GM23338 (cell line): Measurements from ENCODE around the gene CDC42EP2. TPM values are rescaled to one million over a fixed set of nuclear protein-coding genes. Genes with fewer than 3 reads are reported as not detected.

Experiments used
- ATAC-seq: fragments of 200-7000 bp; cut with Tn5 transposase; 3 replicates; pipeline ENCODE4 v1.9.1; 2020
- DNase-seq: peaks from one replicate; pipeline ENCODE4 v3.0.0-alpha.2; 2015; ENCODE audit warnings: low spot score
- H2AFZ ChIP-seq: fragments of 200-600 bp; sonication (generic); 2 replicates; pipeline ENCODE4 v1.8.0; 2016; ENCODE audit warnings: antibody characterized with exemption, mild to moderate bottlenecking, moderate library complexity
- H3F3A ChIP-seq: fragments of 200-600 bp; sonication (generic); replicated peaks from 2 replicates; pipeline ENCODE4 v1.8.0; 2017; ENCODE audit warnings: antibody characterized with exemption, mixed run types, low read depth
- H3K27ac ChIP-seq: fragments of 200-600 bp; sonication (generic); 2 replicates; pipeline ENCODE4 v1.6.1; 2016; ENCODE audit warnings: low read depth
- H3K27me3 ChIP-seq: fragments of 200-600 bp; sonication (generic); 2 replicates; pipeline ENCODE4 v1.8.0; 2016; ENCODE audit warnings: mild to moderate bottlenecking, mixed run types, moderate library complexity; ENCODE audit not compliant: insufficient read depth
- H3K36me3 ChIP-seq: fragments of 200-600 bp; sonication (generic); 2 replicates; pipeline ENCODE4 v1.8.0; 2016; ENCODE audit warnings: mild to moderate bottlenecking; ENCODE audit not compliant: insufficient read depth
- H3K4me1 ChIP-seq: fragments of 200-600 bp; sonication (generic); 2 replicates; pipeline ENCODE4 v1.8.0; 2016; ENCODE audit warnings: mild to moderate bottlenecking, moderate library complexity; ENCODE audit not compliant: insufficient read depth
- H3K4me2 ChIP-seq: fragments of 200-600 bp; sonication (generic); 2 replicates; pipeline ENCODE4 v1.7.1; 2017; ENCODE audit warnings: mixed run types
- H3K4me3 ChIP-seq: fragments of 200-600 bp; sonication (generic); 2 replicates; pipeline ENCODE4 v1.6.1; 2016; ENCODE audit warnings: mixed run types
- H3K79me2 ChIP-seq: fragments of 200-600 bp; sonication (generic); replicated peaks from 2 replicates; pipeline ENCODE4 v1.8.0; 2017; ENCODE audit warnings: mild to moderate bottlenecking; ENCODE audit not compliant: insufficient read depth
- H3K9me2 ChIP-seq: fragments of 200-600 bp; sonication (generic); 2 replicates; pipeline ENCODE4 v1.8.0; 2017; ENCODE audit not compliant: insufficient read depth
- H4K20me1 ChIP-seq: fragments of 200-600 bp; sonication (generic); replicated peaks from 2 replicates; pipeline ENCODE4 v1.8.0; 2017; ENCODE audit warnings: mild to moderate bottlenecking; ENCODE audit not compliant: insufficient read depth
- H3K27ac Mint-ChIP-seq: 2 replicates; pipeline ENCODE4 v1.8.0; 2020; ENCODE audit warnings: inconsistent platforms, mild to moderate bottlenecking, moderate library complexity, mixed read lengths
- H3K27me3 Mint-ChIP-seq: 3 replicates; pipeline ENCODE4 v1.8.0; 2022; ENCODE audit warnings: low read depth, mild to moderate bottlenecking, moderate library complexity, mixed read lengths, inconsistent platforms; ENCODE audit not compliant: insufficient read depth, poor library complexity
- H3K36me3 Mint-ChIP-seq: 3 replicates; pipeline ENCODE4 v1.8.0; 2021; ENCODE audit warnings: low read depth, mild to moderate bottlenecking, inconsistent platforms, moderate library complexity, mixed read lengths
- H3K4me1 Mint-ChIP-seq: 3 replicates; pipeline ENCODE4 v1.8.0; 2020; ENCODE audit warnings: mild to moderate bottlenecking, inconsistent platforms, mixed read lengths
- H3K4me3 Mint-ChIP-seq: 3 replicates; pipeline ENCODE4 v1.8.0; 2021; ENCODE audit warnings: moderate library complexity, mild to moderate bottlenecking, inconsistent platforms, mixed read lengths
- H3K9me3 Mint-ChIP-seq: 3 replicates; pipeline ENCODE4 v1.8.0; 2020; ENCODE audit warnings: moderate library complexity, mild to moderate bottlenecking, inconsistent platforms, mixed read lengths
- CREB1 ChIP-seq: fragments of 250-450 bp; sonication (Bioruptor Pico); IDR thresholded peaks from 2 replicates; pipeline ENCODE4 v1.5.0; 2020; ENCODE audit warnings: low read depth, mild to moderate bottlenecking, moderate library complexity
- EZH2 ChIP-seq: fragments of 200-600 bp; sonication (generic); IDR thresholded peaks from one replicate; pipeline ENCODE4 v1.8.0; 2017; ENCODE audit warnings: antibody characterized with exemption, mild to moderate bottlenecking, low read depth; ENCODE audit not compliant: unreplicated experiment
- JUNB ChIP-seq: IDR thresholded peaks from one replicate; pipeline ENCODE4 v1.6.1; 2016; ENCODE audit warnings: antibody characterized with exemption; ENCODE audit not compliant: unreplicated experiment
- NANOG ChIP-seq: IDR thresholded peaks from 2 replicates; pipeline ENCODE4 v1.6.1; 2016; ENCODE audit warnings: antibody characterized with exemption, borderline replicate concordance
- POLR2AphosphoS5 ChIP-seq: IDR thresholded peaks from 2 replicates; pipeline ENCODE4 v1.6.1; 2016; ENCODE audit warnings: antibody characterized with exemption, low read depth
- STAT1 ChIP-seq: IDR thresholded peaks from one replicate; pipeline ENCODE4 v1.6.1; 2016; ENCODE audit warnings: antibody characterized with exemption; ENCODE audit not compliant: unreplicated experiment
- ZNF114 ChIP-seq: fragments of 250-450 bp; sonication (Bioruptor Pico); IDR thresholded peaks from 2 replicates; pipeline ENCODE4 v1.5.0; 2020; ENCODE audit warnings: mild to moderate bottlenecking, moderate library complexity
- ZNF331 ChIP-seq: fragments of 250-450 bp; sonication (Bioruptor Pico); IDR thresholded peaks from 2 replicates; pipeline ENCODE4 v1.5.0; 2020; ENCODE audit warnings: low read depth, mild to moderate bottlenecking, moderate library complexity
- ZNF462 ChIP-seq: fragments of 250-450 bp; sonication (Bioruptor Pico); IDR thresholded peaks from 2 replicates; pipeline ENCODE4 v1.5.0; 2020; ENCODE audit warnings: mild to moderate bottlenecking, moderate library complexity
- polyA plus RNA-seq: library from polyadenylated mRNA; unstranded; fragments of >200 nt; fragmentation: Nextera tagmentation; extraction: Ambion mirVana; gene quantifications from 2 replicates; pipeline ENCODE4 v1.2.1, GENCODE V29; 2016
- total RNA-seq: library from RNA; depleted of rRNA; stranded (reverse); fragments of >200 nt; shearing (Covaris generic); gene quantifications from 2 replicates; pipeline ENCODE4 v1.2.3, GENCODE V29; 2014
- TF ChIP-seq, protein P1 (sequence below), 2 experiments: fragments of 200-600 bp in 1 of 2; sonication (generic) in 1 of 2; conservative IDR thresholded peaks; 2 replicates each; pipeline versions ENCODE4 v1.5.1 to v1.6.1; 2016 to 2017; ENCODE audit warnings: antibody characterized with exemption in 2 of 2, low read depth in 2 of 2, mild to moderate bottlenecking in 2 of 2, moderate library complexity in 1 of 2
- TF ChIP-seq, protein P2 (sequence below): IDR thresholded peaks from one replicate; pipeline ENCODE4 v1.6.1; 2018; ENCODE audit warnings: antibody characterized with exemption; ENCODE audit not compliant: unreplicated experiment
- TF ChIP-seq, protein P3 (sequence below): IDR thresholded peaks from 2 replicates; pipeline ENCODE4 v1.6.1; 2016; ENCODE audit warnings: antibody characterized with exemption

The CDC42EP2 gene
- total and polyA plus RNA-seq, 2 experiments from 2014 or later = 18.2 to 19.0 TPM

- no peak overlapping the region for H3K27ac Mint-ChIP-seq
- peaks cover 9% of the 10 kb centered on the region; the same call in 2 of the 3 replicates for H3K4me1 Mint-ChIP-seq
- ATAC-seq (no peak), DNase-seq (no peak)
- Histone ChIP-seq H2AFZ (no peak overlapping the region), H3K27me3 (no peaks in the 10 kb centered on the region), H4K20me1 (peaks cover 7% of the 10 kb centered on the region; the same call in 1 of the 2 replicates), H3K4me1 (no peaks in the 10 kb centered on the region), H3K27ac (0 out of 2 replicates have a peak overlapping the region, but pooled peaks have one; percentile 81), H3K79me2 (no peaks in the 10 kb centered on the region), H3K4me2 (no peak overlapping the region), H3F3A (peaks cover 30% of the 10 kb centered on the region; the same call in 1 of the 2 replicates), H3K9me2 (no peaks in the 10 kb centered on the region), H3K4me3 (no peak overlapping the region), H3K36me3 (peaks cover 28% of the 10 kb centered on the region)
- TF ChIP-seq ZNF462 (CRISPR knock-in tag) = no peak
- TF ChIP-seq, protein P1, sequence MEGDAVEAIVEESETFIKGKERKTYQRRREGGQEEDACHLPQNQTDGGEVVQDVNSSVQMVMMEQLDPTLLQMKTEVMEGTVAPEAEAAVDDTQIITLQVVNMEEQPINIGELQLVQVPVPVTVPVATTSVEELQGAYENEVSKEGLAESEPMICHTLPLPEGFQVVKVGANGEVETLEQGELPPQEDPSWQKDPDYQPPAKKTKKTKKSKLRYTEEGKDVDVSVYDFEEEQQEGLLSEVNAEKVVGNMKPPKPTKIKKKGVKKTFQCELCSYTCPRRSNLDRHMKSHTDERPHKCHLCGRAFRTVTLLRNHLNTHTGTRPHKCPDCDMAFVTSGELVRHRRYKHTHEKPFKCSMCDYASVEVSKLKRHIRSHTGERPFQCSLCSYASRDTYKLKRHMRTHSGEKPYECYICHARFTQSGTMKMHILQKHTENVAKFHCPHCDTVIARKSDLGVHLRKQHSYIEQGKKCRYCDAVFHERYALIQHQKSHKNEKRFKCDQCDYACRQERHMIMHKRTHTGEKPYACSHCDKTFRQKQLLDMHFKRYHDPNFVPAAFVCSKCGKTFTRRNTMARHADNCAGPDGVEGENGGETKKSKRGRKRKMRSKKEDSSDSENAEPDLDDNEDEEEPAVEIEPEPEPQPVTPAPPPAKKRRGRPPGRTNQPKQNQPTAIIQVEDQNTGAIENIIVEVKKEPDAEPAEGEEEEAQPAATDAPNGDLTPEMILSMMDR (conservative IDR thresholded peaks at IDR 0.05; ENCODE audit: low read depth in 2 of 2) = no peak
- TF ChIP-seq NANOG = no peak
- TF ChIP-seq EZH2 = no peak
- no peak for TF ChIP-seq CREB1
- no peak for TF ChIP-seq STAT1
- TF ChIP-seq, protein P2, sequence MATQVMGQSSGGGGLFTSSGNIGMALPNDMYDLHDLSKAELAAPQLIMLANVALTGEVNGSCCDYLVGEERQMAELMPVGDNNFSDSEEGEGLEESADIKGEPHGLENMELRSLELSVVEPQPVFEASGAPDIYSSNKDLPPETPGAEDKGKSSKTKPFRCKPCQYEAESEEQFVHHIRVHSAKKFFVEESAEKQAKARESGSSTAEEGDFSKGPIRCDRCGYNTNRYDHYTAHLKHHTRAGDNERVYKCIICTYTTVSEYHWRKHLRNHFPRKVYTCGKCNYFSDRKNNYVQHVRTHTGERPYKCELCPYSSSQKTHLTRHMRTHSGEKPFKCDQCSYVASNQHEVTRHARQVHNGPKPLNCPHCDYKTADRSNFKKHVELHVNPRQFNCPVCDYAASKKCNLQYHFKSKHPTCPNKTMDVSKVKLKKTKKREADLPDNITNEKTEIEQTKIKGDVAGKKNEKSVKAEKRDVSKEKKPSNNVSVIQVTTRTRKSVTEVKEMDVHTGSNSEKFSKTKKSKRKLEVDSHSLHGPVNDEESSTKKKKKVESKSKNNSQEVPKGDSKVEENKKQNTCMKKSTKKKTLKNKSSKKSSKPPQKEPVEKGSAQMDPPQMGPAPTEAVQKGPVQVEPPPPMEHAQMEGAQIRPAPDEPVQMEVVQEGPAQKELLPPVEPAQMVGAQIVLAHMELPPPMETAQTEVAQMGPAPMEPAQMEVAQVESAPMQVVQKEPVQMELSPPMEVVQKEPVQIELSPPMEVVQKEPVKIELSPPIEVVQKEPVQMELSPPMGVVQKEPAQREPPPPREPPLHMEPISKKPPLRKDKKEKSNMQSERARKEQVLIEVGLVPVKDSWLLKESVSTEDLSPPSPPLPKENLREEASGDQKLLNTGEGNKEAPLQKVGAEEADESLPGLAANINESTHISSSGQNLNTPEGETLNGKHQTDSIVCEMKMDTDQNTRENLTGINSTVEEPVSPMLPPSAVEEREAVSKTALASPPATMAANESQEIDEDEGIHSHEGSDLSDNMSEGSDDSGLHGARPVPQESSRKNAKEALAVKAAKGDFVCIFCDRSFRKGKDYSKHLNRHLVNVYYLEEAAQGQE = no peak
- TF ChIP-seq POLR2AphosphoS5 = no peak
- no peak for TF ChIP-seq ZNF114 (CRISPR knock-in tag)
- TF ChIP-seq JUNB = no peak
- TF ChIP-seq, protein P3, sequence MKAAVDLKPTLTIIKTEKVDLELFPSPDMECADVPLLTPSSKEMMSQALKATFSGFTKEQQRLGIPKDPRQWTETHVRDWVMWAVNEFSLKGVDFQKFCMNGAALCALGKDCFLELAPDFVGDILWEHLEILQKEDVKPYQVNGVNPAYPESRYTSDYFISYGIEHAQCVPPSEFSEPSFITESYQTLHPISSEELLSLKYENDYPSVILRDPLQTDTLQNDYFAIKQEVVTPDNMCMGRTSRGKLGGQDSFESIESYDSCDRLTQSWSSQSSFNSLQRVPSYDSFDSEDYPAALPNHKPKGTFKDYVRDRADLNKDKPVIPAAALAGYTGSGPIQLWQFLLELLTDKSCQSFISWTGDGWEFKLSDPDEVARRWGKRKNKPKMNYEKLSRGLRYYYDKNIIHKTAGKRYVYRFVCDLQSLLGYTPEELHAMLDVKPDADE = no peak
- no peak for TF ChIP-seq ZNF331 (CRISPR knock-in tag)
- H3K9me3 Mint-ChIP-seq = no peaks in the 10 kb centered on the region
- H3K36me3 Mint-ChIP-seq = peaks cover 82% of the 10 kb centered on the region
- H3K27me3 Mint-ChIP-seq = no peaks in the 10 kb centered on the region
- H3K4me3 Mint-ChIP-seq = no peak overlapping the region
Observed at GRCh38 chr11:65292890-65293289, 21.8 kb upstream of the CDC42EP2 start.
